CD4-positive, alpha-beta T cell treated with Interferon gamma for 1 hour (primary cell): ENCODE results near the gene CD63.

Source experiments
- DNase-seq: peaks from one replicate; pipeline ENCODE4 v3.0.0-alpha.2; 2020

CD63 gene

DNA sequence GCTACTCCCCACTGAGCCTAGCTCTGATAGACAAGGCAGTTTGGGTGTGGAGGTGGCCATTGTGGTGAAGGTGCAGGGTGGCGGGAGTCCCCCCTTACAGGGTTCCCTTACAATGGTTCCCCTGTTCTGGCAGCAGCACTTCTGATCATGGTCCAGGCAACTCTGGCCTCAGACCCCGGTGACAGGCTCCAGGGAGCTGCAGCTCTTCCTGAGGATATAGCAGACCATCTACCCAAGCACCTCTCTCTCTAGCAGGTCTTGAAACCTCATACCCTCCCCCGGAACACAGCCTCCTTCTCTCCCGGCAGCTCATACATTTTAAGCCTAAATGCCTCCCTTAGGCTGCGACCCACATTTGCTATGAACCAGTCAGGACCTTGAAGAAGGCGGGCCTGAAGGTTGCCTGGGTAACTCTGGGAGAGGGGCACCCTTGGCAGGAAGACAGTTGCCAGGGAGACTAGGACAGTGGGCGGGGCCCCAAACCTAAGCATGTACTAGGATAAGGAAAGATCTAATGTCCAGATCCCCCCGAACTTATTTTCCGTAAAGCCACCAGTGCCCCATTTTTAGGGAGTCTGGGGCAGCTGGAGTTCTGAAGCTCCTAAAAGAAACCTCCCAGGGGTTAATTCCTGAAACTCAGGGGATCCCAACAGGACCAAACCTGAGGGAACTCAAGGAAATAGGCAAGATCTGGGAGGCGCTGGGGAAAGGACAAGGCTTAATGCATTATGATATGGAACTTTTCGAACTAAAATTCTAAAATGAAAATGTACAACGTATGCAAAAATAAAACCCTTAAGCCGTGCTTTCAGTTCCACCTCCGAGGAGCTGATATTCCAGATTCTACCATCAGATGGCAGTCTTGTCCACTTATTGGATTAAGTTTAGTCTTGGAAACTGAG, 9.6 kb upstream of the CD63 start:
- peak; percentile 78 for DNase-seq

- DNase-seq, result no peak
These were observed 8.8 kb upstream of the CD63 start for GRCh38 chr12:55737581-55738122.

DNA sequence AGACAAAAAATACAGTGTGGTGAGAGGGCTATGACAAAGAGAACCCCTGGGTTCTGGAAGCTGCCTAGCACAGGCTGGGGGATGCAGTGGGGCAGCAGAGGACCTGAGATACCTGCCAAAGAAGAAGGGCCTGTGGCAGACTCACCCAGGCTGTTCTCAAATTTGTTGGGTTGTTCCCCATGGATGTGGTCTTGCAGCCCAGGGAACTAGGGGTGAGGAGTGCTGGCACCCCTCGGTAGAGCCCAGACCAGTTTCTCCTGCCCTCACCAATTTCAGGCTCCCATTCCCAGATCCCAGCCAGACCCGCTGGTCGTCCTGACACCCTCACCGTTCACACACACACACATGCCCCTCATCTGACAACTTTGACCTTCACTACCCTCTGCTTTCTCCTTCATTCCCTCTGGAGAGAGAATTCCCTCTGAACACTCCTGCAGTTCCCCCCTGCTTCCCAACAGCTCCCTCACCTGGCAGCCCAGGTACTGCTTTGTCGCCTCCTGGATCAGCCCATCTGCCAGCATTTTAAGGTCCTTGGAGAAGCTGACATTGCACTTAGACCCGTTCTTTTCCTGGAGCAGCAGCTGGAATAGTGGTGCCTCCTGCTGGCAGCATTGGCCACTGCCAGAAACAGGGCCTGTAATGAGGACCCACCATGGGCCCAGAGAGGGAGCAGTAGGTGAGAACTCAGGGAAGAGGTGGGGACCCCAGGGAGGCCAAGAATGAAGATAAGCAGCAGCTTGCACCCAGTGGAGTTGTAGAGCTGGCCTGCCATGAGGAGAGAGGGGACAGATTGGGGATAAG, 8.2 kb upstream of the CD63 start:
- peak; percentile 54 for DNase-seq

DNA sequence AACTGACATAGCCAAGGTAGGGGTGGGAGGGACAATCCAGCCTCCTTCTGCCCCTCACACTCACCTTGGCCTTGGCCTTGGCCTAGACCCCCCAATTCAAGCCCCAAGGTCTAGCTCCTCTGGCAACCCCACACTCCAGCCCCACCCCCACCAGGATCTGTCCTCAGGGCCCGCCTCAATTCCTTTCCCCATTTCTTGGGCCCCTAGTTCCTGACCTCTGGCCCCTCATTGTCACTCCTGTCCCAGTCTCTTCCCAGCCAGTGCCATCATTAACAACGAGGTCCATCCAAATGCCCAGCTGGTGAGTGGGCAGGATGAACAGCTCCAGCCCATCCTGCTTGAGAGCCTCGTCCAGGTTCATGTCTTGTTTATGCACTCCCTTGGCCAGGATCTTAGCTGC, 7.3 kb upstream of the CD63 start:
- no peak for DNase-seq

DNA sequence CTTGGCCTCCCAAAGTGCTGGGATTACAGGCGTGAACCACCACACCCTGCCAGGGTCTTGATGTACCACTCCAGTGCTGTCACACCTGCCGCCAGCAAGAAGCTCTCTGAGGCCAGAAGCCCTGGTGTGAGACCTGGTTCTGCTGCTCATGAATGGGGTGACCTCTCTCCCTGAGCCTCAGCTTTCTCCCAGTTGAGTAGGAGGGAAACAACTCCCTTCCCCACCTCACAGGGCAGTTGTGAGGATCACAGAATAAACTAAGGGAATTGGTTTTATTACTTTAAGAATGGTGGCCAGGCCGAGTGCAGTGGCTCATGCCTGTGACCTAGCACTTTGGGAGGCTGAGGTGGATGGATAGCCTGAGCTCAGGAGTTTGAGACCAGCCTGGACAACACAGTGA, 5.8 kb upstream of the CD63 start:
- DNase-seq, result no peak

- no peak for DNase-seq
These were observed 5.0 kb upstream of the CD63 start for GRCh38 chr12:55733858-55734257.

DNA sequence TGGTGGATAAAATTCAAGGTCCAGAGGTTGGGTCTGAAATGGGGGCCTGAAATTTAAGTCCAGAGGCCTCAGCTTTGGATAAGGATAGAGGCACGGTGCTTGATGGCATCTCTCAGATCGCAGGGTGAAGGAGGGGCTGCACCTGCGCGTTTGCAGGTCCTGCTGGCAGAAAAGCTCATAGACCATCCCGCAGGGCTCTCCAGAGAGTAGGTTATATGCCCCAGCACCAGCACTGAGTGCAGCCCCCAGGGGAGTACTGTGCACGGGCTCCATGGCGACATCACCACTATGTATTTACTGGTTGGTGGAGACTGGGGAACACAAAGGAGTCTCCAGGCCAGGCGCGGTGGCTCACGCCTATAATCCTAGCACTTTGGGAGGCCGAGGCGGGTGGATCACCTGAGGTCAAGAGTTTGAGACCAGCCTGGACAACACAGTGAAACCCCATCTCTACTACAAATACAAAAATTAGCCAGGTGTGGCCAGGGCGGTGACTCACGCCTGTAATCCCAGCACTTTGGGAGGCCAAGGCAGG, 4.3 kb upstream of the CD63 start:
- DNase-seq, result no peak

- DNase-seq, result no peak
These were observed 3.5 kb upstream of the CD63 start for GRCh38 chr12:55732288-55732687.

DNA sequence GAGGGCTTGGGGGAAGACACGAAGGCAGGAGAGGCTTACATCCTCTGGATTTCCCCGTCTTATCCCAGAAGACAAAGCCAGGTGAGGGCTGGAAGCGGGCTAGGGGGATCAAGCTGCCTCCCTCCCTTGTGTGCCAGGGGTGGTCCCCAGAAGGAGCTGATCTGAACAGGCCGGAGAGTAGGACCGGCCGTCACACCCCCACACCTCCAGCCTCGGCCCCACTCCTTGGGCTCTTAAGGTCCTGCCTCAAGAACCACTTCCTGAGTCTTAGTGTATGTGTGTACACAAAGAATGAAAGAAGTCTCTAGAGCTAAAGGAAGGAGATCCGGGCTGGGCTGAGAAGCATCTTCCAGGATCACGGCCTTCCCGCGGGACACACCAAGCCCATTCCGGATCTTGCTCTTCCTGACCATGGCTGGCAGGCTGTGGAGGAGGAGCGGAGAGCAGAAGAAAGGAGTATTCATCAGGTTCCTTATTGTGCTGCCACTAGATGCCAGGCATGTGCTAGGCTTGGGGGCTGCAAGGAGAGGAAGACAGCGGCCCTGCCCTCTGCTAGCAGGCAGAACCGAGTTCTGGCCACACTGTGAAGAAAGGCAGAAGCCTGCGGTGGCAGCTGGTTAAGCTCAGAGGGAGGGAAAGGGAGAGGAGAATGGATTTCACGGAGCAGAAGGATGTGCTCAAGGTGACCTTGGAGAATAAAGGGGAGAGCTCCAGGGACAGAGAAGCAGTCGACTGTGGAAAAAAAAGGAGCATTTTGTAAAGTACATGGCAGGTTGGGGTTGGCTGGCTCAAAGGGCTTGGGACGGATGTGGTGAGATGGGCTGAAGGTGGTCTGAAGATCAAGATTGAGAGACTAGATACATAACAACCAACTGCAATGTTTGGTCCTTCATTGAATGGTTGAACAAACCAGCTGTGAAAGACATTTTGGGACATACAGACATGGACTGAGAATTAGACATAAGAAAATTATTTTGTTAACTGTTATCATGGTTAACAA, 1.3 kb upstream of the CD63 start:
- peak; percentile 37 for DNase-seq

DNA sequence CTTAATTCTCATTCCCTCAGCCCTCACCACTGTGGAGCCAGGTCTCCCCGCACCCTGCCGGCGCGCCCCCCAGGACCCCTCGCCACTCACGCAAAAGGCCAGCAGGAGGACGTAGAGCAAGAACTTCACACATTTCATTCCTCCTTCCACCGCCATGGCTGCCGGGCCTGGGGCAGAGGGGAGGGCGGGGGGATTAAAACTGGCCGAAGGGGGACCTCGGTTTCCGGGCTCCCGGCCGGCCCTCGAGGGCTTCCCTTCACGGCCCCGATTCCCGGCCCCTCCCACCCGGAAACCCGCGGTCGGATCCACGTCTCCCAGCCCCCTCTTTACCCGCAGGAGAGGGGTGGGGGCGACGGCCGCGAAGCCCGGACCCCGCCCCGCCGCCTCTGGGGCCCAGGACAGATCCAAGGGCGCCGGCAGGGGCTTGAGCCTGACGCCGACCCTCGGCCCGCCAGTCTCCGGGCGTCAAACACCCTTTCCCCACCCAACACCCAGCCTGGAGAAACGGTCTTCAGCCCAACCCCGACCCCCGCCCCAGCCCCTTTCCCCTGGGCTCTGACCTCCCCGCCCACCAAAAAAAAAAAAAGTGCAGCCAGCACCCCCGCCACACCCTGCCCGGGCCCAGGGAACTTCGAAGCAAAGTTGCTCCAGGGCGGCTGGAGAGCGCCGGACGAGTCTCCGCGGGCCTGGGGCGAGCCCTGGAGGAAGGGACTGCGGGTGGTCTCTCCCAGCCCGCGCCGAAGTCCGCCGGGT, 447 bp downstream of the CD63 start:
- no peak for DNase-seq

GRCh38 chr12:55727643-55728185, 1.1 kb downstream of the CD63 start:
- DNase-seq, result no peak

GRCh38 chr12:55726971-55727370, 1.8 kb downstream of the CD63 start:
- DNase-seq, result no peak

DNA sequence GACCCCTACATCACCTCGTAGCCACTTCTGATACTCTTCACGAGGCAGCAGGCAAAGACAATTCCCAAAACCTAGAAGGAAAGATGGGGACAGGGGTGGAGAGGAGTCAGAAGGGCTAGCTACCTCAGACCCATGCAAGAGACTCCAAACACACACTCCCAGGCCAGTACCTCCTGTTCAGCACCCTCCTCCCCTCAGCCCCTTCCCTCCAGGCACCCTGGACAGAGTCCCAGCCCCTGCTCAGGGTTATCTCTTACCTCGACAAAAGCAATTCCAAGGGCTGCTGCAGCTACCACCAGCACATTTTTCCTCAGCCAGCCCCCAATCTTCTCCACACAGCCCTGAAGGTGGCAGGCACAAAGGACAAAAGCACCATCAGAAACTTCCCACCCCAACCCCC, 3.3 kb downstream of the CD63 start:
- no peak for DNase-seq

- no peak for DNase-seq
These were observed 3.9 kb downstream of the CD63 start for GRCh38 chr12:55724940-55725309.

DNA sequence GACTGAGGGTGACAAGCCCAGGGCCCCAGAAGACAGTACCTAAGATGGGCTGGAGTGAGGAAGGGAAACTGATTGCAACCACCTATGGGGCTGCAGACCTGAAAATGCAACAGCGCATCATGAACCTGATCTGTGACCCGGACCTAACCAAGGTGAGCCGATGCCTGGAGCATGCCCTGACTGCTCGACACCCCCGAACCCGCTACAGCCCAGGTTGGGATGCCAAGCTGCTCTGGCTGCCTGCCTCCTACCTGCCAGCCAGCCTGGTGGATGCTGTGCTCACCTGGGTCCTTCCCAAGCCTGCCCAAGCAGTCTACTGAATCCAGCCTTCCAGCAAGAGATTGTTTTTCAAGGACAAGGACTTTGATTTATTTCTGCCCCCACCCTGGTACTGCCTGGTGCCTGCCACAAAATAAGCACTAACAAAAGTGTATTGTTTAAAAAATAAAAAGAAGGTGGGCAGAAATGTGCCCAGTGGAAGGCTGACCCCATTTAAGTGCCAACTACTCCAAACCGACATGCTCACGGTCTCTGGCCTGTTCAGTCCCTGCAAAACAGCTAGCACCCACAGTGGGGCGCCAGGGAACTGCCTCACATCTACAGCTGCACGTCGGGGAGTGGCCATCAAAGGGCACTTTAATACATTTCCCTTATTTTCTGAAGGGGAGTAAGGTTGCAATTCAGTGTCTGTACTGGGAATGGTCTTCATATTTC, 4.4 kb downstream of the CD63 start:
- peak; percentile 67 for DNase-seq

DNA sequence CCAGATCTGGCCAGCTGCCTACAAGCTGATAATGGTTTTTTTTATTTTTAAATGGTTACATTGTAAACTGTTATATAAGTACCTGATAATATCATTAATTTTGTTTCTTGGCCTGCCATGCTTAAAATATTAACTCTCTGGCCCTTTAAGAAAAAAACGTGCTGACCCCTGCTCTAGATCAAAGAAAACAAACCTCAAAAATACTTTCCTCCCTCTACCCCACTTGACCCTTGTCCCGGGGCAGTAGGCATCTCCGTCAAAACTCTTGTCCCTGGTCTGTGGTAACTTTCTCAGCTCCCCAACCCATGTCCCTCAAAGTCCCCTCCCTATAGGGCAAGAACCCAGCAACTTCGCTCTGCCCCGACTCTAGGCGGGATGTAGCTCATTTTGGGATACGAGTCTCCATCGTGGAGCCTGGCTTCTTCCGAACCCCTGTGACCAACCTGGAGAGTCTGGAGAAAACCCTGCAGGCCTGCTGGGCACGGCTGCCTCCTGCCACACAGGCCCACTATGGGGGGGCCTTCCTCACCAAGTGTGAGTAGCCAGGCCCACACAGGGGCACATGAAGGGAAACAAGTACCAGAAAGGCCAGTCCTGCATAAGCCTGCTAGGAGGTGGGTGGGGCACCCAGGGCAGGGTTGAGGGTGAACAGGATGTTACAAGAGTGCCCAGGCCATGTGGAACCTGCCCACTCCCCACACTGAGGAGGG, 5.1 kb downstream of the CD63 start:
- no peak for DNase-seq

GRCh38 chr12:55722948-55723347, 5.9 kb downstream of the CD63 start:
- no peak for DNase-seq

GRCh38 chr12:55721601-55722213, 7.1 kb downstream of the CD63 start:
- DNase-seq, result no peak

DNA sequence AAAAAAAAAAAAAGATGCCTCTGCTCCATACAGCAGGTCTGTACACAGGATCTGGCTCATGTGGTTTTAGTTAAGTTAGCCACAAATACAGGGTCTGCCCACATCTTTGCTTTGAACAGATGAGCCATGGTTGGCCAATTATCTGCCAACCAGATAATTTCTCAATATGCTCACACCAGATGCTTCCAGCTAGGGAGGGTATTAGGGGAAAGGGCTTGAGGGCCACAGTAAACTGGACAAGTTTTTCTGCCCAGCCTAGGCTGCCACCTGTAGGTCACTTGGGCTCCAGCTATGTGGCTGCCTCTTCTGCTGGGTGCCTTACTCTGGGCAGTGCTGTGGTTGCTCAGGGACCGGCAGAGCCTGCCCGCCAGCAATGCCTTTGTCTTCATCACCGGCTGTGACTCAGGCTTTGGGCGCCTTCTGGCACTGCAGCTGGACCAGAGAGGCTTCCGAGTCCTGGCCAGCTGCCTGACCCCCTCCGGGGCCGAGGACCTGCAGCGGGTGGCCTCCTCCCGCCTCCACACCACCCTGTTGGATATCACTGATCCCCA, 7.8 kb downstream of the CD63 start:
- DNase-seq, result peak; percentile 6
